Keratinocyte (primary cell): ENCODE data around the gene ERG.

Experiments used
- EZH2 ChIP-seq: IDR thresholded peaks from one replicate; pipeline ENCODE4 v1.6.1; 2012; ENCODE audit warnings: inconsistent platforms, mild to moderate bottlenecking, low read length, moderate library complexity
- TF ChIP-seq, protein P1 (sequence below), 3 experiments: IDR thresholded peaks in 1 of 3; conservative IDR thresholded peaks in 1 of 3; optimal IDR thresholded peaks in 1 of 3; 2 replicates in 2 of 3; 3 replicates in 1 of 3; pipeline versions ENCODE3 to v1.5.1; 2011; ENCODE audit warnings: low read length in 3 of 3, mild to moderate bottlenecking in 3 of 3, moderate library complexity in 2 of 3, control low read depth in 1 of 3, inconsistent platforms in 1 of 3; ENCODE audit not compliant: insufficient read depth in 2 of 3; ENCODE audit errors: extremely low read depth in 1 of 3

DNA sequence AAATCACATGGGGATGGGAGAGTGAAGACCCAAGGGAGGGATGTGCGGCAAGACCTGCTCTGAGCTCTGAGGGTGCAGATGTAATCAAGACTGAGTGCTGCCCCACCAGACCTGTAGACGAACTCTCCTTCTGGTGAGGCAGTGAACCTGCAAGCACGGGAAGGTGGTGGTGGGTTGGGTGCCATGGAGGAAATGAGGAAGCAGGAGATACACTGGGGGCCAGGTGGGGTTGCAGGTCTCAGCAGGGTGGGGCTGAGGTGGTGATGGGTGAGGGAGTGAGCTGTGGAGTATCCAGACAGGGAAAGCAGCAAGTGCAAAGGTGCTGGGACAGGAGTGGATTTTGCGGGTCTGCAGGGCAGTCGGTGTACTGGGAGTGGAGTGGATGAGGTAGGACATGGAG is 139.2 kb downstream of the ERG start:
- TF ChIP-seq EZH2 = no peak
- TF ChIP-seq, protein P1, sequence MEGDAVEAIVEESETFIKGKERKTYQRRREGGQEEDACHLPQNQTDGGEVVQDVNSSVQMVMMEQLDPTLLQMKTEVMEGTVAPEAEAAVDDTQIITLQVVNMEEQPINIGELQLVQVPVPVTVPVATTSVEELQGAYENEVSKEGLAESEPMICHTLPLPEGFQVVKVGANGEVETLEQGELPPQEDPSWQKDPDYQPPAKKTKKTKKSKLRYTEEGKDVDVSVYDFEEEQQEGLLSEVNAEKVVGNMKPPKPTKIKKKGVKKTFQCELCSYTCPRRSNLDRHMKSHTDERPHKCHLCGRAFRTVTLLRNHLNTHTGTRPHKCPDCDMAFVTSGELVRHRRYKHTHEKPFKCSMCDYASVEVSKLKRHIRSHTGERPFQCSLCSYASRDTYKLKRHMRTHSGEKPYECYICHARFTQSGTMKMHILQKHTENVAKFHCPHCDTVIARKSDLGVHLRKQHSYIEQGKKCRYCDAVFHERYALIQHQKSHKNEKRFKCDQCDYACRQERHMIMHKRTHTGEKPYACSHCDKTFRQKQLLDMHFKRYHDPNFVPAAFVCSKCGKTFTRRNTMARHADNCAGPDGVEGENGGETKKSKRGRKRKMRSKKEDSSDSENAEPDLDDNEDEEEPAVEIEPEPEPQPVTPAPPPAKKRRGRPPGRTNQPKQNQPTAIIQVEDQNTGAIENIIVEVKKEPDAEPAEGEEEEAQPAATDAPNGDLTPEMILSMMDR (optimal IDR thresholded peaks at IDR 0.05 in 1 of 3, IDR thresholded peaks at IDR 0.05 in 1 of 3, conservative IDR thresholded peaks at IDR 0.05 in 1 of 3; ENCODE audit: extremely low read depth in 1 of 3, insufficient read depth in 2 of 3, low read length in 3 of 3) = no peak
